Activated naive CD4-positive, alpha-beta T cell treated with anti-CD3 and anti-CD28 coated beads for 36 hours (primary cell): ENCODE measurements around the gene GRAMD2A. TPM values are rescaled to one million over a fixed set of nuclear protein-coding genes. Genes with fewer than 3 reads are reported as not detected.

Source experiments
- CTCF ChIA-PET: fragments of 350-600 bp; sonication (Branson Sonifier 250); formaldehyde crosslinking; loops from one replicate; lab custom pipeline; 2021; ENCODE audit warnings: antibody characterized with exemption; lab: Charles Lee
- DNase-seq: peaks from one replicate; pipeline ENCODE4 v3.0.0-alpha.2; 2020
- H3K27ac Mint-ChIP-seq: one replicate; pipeline ENCODE4 v1.8.0; 2021; ENCODE audit warnings: mild to moderate bottlenecking, mixed read lengths
- H3K27me3 Mint-ChIP-seq: one replicate; pipeline ENCODE4 v1.8.0; 2021; ENCODE audit warnings: low read depth, mixed read lengths
- H3K36me3 Mint-ChIP-seq: one replicate; pipeline ENCODE4 v1.8.0; 2021; ENCODE audit warnings: low read depth, mixed read lengths
- H3K4me1 Mint-ChIP-seq: one replicate; pipeline ENCODE4 v1.8.0; 2021; ENCODE audit warnings: low read depth, mixed read lengths
- H3K4me3 Mint-ChIP-seq: one replicate; pipeline ENCODE4 v1.8.0; 2021; ENCODE audit warnings: mild to moderate bottlenecking, moderate library complexity, mixed read lengths
- H3K9me3 Mint-ChIP-seq: one replicate; pipeline ENCODE4 v1.8.0; 2021; ENCODE audit warnings: mixed read lengths
- intact Hi-C: fragments of 100-400 bp; cut with micrococcal nuclease; formaldehyde crosslinking; loops from one replicate; pipeline ENCODE4 v1.15.1; 2023
- total RNA-seq, 2 experiments: library from RNA; stranded (reverse); gene quantifications; one replicate each; pipeline ENCODE4 v1.2.3, GENCODE V29; 2021

Gene GRAMD2A
- total RNA-seq, 2 experiments from 2014 or later = not detected

- H3K4me1 Mint-ChIP-seq = no peaks in the 10 kb centered on the region
- CTCF ChIA-PET = interaction anchor here (0.6 kb wide), 1 partner anchor 34 kb away, joined by 3 read pairs; no protein-coding TSS in a partner anchor
- no peaks in the 10 kb centered on the region for H3K36me3 Mint-ChIP-seq
- no peak for DNase-seq
- intact Hi-C loops = no loop called here
- H3K27ac Mint-ChIP-seq = no peak overlapping the region
- H3K4me3 Mint-ChIP-seq = no peak overlapping the region
- peaks cover 32% of the 10 kb centered on the region for H3K27me3 Mint-ChIP-seq
- no peaks in the 10 kb centered on the region for H3K9me3 Mint-ChIP-seq
Observed at GRCh38 chr15:72182244-72182643, 15.3 kb downstream of the GRAMD2A start.

- peaks cover 32% of the 10 kb centered on the region for H3K27me3 Mint-ChIP-seq
- H3K9me3 Mint-ChIP-seq = no peaks in the 10 kb centered on the region
- no peak overlapping the region for H3K4me3 Mint-ChIP-seq
- intact Hi-C loops = no loop called here
- H3K36me3 Mint-ChIP-seq = no peaks in the 10 kb centered on the region
- CTCF ChIA-PET = no interaction called here
- no peak for DNase-seq
- H3K4me1 Mint-ChIP-seq = no peaks in the 10 kb centered on the region
- no peak overlapping the region for H3K27ac Mint-ChIP-seq
Observed at GRCh38 chr15:72180761-72181324, 16.7 kb downstream of the GRAMD2A start.

DNA sequence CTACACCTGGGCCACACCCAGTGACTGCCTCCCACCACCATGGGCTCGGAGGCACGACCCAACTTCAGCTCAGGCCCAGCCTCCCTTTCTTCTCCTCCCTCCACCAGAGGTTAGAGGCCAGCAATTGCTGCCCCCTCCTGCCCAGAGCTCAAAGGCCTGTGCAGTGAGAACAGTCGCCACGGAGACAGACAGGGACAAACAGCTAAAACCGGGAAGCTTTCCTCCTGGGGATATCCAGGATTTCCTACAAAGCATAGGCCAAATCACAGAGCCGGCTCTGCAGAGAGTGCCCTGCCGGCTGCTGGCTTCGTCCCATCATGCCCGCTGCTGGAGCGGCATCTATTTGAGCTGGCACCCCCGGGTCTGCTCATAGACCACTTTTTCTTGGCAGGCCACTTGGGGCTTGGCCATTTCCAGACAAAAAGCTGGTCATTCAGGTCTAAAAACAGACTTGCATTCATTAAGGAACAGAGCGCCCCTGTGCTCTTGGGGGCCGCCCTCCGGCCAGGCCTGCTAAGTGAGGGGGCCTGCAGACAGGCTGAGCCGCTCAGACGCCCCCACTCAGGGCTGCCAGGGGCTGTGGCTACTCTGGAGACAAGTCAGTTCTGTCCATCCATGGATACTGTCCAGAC is 17.5 kb downstream of the GRAMD2A start:
- no peaks in the 10 kb centered on the region for H3K9me3 Mint-ChIP-seq
- H3K4me1 Mint-ChIP-seq = no peaks in the 10 kb centered on the region
- no peak overlapping the region for H3K4me3 Mint-ChIP-seq
- no peak for DNase-seq
- no peaks in the 10 kb centered on the region for H3K36me3 Mint-ChIP-seq
- H3K27me3 Mint-ChIP-seq = peaks cover 28% of the 10 kb centered on the region
- CTCF ChIA-PET = no interaction called here
- no peak overlapping the region for H3K27ac Mint-ChIP-seq
- intact Hi-C loops = no loop called here

DNA sequence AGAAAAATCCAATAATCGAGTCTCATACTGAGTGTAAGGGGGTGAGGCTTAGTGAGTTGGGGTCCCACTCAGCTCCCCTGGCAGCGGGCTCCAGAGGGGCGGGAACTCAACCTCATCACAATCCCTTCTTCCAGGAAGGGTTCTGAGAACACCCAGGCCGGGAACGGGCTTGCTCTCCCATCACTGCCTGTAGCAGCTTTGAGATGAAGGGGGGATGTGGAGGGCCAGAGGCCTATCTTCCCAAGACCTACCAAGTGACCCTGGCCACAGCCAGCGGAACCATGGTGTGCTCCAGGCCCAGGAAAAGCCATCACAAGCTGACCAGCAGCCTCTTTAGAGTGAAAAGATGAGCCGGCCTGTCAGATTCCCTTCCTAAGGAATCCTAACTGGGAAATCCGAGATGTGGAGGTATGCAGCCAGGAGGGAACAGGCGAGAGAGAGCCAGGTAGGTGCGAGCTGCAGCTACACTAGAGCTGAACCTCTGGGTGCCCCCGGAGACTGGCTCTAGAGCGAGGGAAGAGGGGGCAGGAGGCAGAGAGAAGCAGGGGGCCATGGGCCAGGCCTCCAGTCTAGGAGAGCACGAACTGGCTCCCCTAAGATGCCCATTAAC is 18.5 kb downstream of the GRAMD2A start:
- no peaks in the 10 kb centered on the region for H3K4me1 Mint-ChIP-seq
- DNase-seq = no peak
- no peak overlapping the region for H3K27ac Mint-ChIP-seq
- CTCF ChIA-PET = no interaction called here
- no peaks in the 10 kb centered on the region for H3K36me3 Mint-ChIP-seq
- no peak overlapping the region for H3K4me3 Mint-ChIP-seq
- intact Hi-C loops = no loop called here
- H3K27me3 Mint-ChIP-seq = peaks cover 24% of the 10 kb centered on the region
- no peaks in the 10 kb centered on the region for H3K9me3 Mint-ChIP-seq

- Mint-ChIP-seq H3K4me3 (no peak overlapping the region), H3K9me3 (no peaks in the 10 kb centered on the region), H3K36me3 (no peaks in the 10 kb centered on the region), H3K4me1 (no peaks in the 10 kb centered on the region), H3K27ac (no peak overlapping the region), H3K27me3 (peaks cover 11% of the 10 kb centered on the region)
- CTCF ChIA-PET = interaction anchor here (1.4 kb wide), 1 partner anchor 21 kb away, joined by 3 read pairs; no protein-coding TSS in a partner anchor
- intact Hi-C loops = no loop called here
- DNase-seq = no peak
Observed at GRCh38 chr15:72176743-72177142, 20.8 kb downstream of the GRAMD2A start.

DNA sequence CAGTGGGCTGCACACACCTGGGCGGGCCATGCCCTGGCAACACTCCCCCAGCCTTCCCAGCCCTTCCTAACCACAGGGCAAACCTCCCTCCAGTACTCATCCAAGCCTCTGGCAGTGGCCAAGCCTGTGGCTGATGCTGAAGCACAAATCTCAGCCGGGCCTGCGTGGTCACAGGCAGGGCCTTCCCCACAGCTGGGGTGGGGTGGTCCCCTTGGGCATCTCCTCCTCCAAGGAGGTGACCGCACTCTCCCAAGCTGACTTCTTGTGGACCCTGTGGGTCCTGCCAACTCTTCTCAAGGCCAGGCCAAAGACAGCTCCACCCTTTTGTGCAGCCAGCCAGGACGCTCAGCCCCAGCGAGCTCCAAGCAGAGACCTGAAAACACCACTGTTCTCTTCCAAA is 21.4 kb downstream of the GRAMD2A start:
- no peaks in the 10 kb centered on the region for H3K4me1 Mint-ChIP-seq
- CTCF ChIA-PET = interaction anchor here (1.4 kb wide), 1 partner anchor 20 kb away, joined by 3 read pairs; no protein-coding TSS in a partner anchor
- no peaks in the 10 kb centered on the region for H3K9me3 Mint-ChIP-seq
- peaks cover 5% of the 10 kb centered on the region for H3K27me3 Mint-ChIP-seq
- no peak overlapping the region for H3K4me3 Mint-ChIP-seq
- no peaks in the 10 kb centered on the region for H3K36me3 Mint-ChIP-seq
- intact Hi-C loops = no loop called here
- no peak overlapping the region for H3K27ac Mint-ChIP-seq
- no peak for DNase-seq

- Mint-ChIP-seq H3K4me3 (no peak overlapping the region), H3K4me1 (no peaks in the 10 kb centered on the region), H3K36me3 (no peaks in the 10 kb centered on the region), H3K9me3 (no peaks in the 10 kb centered on the region), H3K27ac (no peak overlapping the region), H3K27me3 (no peaks in the 10 kb centered on the region)
- CTCF ChIA-PET = no interaction called here
- DNase-seq = no peak
- intact Hi-C loops = no loop called here
Observed at GRCh38 chr15:72175186-72176044, 22.2 kb downstream of the GRAMD2A start.

DNA sequence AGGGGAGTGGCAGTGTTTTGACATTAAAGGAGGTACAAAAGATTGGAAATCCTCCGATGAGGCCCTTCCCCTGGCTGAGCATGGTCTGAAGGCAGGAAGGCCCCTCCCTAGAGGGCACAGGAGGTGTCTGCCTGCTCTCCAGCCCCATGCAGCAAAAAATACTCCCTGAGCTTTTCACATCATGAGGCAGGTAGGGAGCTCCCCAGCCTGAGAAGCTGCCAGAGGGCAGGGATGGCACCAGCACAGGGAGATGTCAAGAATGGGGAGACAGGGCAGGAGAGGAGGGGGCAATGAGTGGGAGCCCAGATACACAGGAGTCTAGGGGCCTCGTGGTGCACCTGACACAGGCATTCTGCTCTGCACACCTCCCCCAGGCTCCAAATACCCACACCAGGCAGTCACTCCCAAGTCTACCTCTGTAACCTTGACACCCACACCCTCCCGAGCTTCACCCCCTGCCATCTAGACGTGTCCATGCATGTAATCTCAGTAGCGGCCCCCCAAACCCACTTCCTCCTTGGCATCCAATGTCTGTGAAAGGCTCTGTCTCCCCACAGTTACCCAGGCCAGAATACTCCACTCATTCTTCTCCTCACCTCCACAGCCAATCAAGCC is 22.9 kb downstream of the GRAMD2A start:
- no peak overlapping the region for H3K27ac Mint-ChIP-seq
- no peaks in the 10 kb centered on the region for H3K4me1 Mint-ChIP-seq
- no peaks in the 10 kb centered on the region for H3K36me3 Mint-ChIP-seq

DNA sequence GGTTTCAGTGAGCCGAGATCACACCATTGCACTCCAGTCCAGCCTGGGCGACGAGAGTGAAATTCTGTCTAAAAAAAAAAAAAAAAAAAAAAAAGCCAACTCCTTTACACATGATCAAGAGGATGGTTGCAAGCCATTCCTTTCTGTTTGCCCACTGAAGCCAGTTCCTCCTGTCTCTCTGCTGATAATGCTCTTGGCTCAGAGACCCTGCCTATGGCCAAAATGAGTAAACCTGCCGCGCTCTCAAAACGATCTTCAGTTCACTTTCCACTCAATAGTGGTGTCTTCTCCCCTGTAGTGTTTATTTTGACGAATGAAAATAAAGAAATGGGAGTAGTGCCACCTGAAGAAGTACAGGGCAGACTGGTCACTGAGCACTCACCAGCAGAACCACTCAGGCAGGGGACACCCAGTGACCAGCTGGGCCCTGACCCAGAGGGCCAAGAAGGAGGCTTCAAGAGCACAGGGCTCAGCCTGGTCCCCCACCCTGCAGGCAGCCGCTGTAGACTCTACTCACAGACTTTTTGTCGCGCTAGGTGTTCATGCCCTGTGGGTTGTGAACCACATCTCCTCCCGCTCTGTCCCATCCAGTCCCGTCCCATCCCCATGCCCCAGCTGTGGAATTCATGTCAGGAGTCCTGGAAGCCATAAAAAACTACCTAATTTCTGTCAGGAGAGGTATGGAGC is 23.6 kb downstream of the GRAMD2A start:
- intact Hi-C loops = no loop called here
- H3K27ac Mint-ChIP-seq = no peak overlapping the region
- CTCF ChIA-PET = no interaction called here
- H3K9me3 Mint-ChIP-seq = no peaks in the 10 kb centered on the region
- no peaks in the 10 kb centered on the region for H3K4me1 Mint-ChIP-seq
- H3K4me3 Mint-ChIP-seq = no peak overlapping the region
- no peaks in the 10 kb centered on the region for H3K27me3 Mint-ChIP-seq
- DNase-seq = no peak
- H3K36me3 Mint-ChIP-seq = no peaks in the 10 kb centered on the region

More for the DNA sequence above, 22.9 kb downstream of the GRAMD2A start:
- H3K9me3 Mint-ChIP-seq = no peaks in the 10 kb centered on the region
- intact Hi-C loops = no loop called here
- H3K4me3 Mint-ChIP-seq = no peak overlapping the region
- no peaks in the 10 kb centered on the region for H3K27me3 Mint-ChIP-seq
- CTCF ChIA-PET = no interaction called here
- DNase-seq = no peak

DNA sequence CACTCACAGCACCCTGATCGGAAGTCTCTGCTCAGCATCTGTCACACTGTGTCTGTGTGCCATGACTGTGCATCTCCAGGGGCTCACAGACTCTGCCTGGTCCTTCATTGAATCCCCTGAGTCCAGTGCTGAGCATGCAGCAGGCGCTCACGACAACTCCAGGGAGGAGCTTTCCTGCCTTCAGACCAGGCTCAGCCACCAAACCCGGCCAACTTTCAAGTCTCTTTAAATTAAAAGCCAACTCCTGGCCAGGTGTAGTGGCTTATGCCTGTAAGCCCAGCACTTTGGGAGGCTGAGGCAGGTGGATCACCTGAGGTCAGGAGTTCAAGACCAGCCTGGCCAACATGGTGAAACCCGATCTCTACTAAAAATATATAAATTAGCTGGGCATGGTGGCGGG is 24.2 kb downstream of the GRAMD2A start:
- no peaks in the 10 kb centered on the region for H3K9me3 Mint-ChIP-seq
- no peaks in the 10 kb centered on the region for H3K4me1 Mint-ChIP-seq
- H3K4me3 Mint-ChIP-seq = no peak overlapping the region
- H3K36me3 Mint-ChIP-seq = no peaks in the 10 kb centered on the region
- H3K27ac Mint-ChIP-seq = no peak overlapping the region
- no peak for DNase-seq
- CTCF ChIA-PET = interaction anchor here (0.5 kb wide), 1 partner anchor 334 kb away, joined by 5 read pairs; no protein-coding TSS in a partner anchor
- intact Hi-C loops = no loop called here
- H3K27me3 Mint-ChIP-seq = no peaks in the 10 kb centered on the region

GRCh38 chr15:72172796-72173195 is 24.8 kb downstream of the GRAMD2A start:
- Mint-ChIP-seq H3K27ac (no peak overlapping the region), H3K27me3 (no peaks in the 10 kb centered on the region), H3K4me1 (no peaks in the 10 kb centered on the region), H3K4me3 (no peak overlapping the region), H3K36me3 (no peaks in the 10 kb centered on the region), H3K9me3 (no peaks in the 10 kb centered on the region)
- no peak for DNase-seq
- CTCF ChIA-PET = interaction anchor here (0.5 kb wide), 1 partner anchor 334 kb away, joined by 5 read pairs; no protein-coding TSS in a partner anchor
- intact Hi-C loops = no loop called here
